ENCODE results near the gene CDH7. TPM values are rescaled to one million over a fixed set of nuclear protein-coding genes. Genes with fewer than 3 reads are reported as not detected.

CDH7 gene
- total RNA-seq, 1 donor = not detected

DNA sequence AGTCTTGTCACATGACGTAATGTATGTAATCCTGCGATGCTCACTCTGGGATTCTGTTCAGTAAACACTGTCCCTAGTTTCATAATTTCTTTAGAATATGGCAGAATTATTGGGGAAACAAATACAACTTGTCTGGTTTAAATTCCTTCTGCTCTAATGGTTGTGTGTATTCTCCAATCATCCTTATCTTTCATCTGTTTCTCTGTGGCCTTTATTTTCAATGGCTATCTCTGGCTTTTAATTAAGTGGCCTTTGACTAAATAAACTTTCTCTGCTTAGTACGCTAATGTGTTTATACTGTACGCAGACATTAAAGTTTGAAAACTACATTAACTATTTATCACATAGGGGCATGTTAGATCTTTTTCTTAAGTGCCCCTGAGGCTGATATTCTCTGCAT lies 40.9 kb downstream of the CDH7 start:
- TF ChIP-seq, protein P1, sequence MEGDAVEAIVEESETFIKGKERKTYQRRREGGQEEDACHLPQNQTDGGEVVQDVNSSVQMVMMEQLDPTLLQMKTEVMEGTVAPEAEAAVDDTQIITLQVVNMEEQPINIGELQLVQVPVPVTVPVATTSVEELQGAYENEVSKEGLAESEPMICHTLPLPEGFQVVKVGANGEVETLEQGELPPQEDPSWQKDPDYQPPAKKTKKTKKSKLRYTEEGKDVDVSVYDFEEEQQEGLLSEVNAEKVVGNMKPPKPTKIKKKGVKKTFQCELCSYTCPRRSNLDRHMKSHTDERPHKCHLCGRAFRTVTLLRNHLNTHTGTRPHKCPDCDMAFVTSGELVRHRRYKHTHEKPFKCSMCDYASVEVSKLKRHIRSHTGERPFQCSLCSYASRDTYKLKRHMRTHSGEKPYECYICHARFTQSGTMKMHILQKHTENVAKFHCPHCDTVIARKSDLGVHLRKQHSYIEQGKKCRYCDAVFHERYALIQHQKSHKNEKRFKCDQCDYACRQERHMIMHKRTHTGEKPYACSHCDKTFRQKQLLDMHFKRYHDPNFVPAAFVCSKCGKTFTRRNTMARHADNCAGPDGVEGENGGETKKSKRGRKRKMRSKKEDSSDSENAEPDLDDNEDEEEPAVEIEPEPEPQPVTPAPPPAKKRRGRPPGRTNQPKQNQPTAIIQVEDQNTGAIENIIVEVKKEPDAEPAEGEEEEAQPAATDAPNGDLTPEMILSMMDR (IDR thresholded peaks at IDR 0.05; ENCODE audit: insufficient read depth, low read depth, low read length) = no peak
- DNase-seq (ENCODE audit: low read depth) = no peak

DNA sequence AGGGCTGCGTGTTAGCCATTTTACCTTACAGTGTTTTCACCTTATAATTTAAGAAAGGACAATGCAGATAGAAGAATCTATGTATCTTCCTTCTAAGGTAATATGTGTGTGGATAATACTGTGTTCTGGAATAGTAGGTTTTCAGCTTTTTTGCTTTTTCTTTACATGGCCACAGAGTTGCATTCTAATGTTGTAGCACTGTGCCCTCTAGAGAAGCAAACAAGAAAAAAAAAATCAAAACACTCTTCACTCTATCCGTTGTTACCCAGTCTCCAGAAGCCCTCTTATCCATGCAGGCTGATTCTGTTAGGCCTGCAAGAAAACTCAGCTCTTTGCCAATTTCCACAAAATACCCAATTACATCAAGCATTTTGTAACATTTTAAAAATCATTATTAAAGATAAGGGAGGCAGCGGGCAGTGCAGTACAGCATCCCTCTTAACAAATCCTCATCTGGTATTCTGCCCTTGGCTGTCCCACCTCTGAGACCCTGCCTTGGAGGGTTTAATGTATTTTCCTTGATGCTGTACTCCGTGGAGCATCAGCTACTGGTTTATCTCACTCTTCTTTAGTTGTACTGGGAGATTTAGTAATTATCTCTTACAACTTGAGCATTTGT lies 41.8 kb downstream of the CDH7 start:
- TF ChIP-seq, protein P1 (IDR thresholded peaks at IDR 0.05; ENCODE audit: insufficient read depth, low read depth, low read length) = no peak
- DNase-seq (ENCODE audit: low read depth) = no peak
- H3K4me3 ChIP-seq (ENCODE audit: low read depth, low read length) = no peak overlapping the region

More for the DNA sequence above, 40.9 kb downstream of the CDH7 start:
- H3K4me3 ChIP-seq (ENCODE audit: low read depth, low read length) = no peak overlapping the region

DNA sequence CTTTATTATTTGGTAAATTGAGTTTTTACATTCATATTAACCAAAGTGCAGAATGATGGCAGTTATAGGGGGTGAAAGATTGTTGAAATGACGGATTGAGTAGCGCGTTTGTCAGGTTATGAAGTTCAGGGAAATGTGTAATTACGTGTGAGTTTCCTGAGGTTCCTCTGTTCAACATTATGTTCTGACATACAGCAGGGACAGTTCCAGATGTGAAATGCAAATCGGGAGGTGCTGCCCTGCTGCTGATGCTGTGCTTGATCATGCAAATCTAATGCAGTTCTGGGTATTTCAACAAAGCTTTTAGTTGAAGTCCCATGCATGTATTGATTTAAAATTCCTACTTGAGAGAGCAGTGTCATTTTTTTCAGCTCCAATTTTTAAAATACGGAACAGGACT lies 57.9 kb downstream of the CDH7 start:
- TF ChIP-seq, protein P1 (IDR thresholded peaks at IDR 0.05; ENCODE audit: insufficient read depth, low read depth, low read length) = no peak
- no peak for DNase-seq (ENCODE audit: low read depth)

DNA sequence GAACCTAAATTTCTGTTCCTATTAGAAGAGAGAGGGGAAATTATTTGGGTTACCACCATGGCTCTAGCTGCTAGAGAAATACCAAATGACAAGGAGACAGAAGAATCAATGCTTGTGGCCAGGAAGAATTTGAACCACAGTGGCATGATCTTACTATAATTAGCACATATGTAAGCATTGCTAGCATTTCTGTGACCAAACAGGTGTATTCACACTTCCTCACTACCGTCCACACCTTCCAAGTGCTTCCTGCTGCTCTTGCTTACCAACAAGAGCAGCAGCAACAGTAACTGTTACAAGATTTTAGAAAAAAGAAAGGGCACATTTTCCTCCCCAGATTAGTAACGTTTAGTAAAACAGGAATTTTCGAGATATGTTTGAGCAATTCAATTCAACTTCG lies 60.5 kb downstream of the CDH7 start:
- no peak for DNase-seq (ENCODE audit: low read depth)
- TF ChIP-seq, protein P1 (IDR thresholded peaks at IDR 0.05; ENCODE audit: insufficient read depth, low read depth, low read length) = no peak
- H3K4me3 ChIP-seq (ENCODE audit: low read depth, low read length) = no peak overlapping the region

More for the DNA sequence above, 57.9 kb downstream of the CDH7 start:
- H3K4me3 ChIP-seq (ENCODE audit: low read depth, low read length) = no peak overlapping the region

DNA sequence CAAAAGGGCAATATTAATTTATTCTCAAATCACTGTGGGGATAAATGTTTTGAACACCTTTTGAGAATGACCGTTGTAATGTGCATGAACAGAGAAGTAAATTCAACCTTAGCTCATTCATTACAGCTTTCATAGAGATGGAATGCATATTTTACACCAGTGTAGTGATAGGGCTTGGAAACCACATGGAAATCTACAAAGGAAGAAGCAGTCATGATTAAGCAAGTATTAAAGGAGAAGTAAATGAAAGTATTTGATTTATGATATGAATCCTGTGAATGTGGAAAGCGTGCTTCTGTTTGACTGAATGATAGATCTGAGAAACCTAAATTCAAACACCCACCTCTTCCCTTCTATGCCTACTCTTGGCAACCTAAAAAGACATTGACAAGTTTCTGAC lies 64.7 kb downstream of the CDH7 start:
- no peak for DNase-seq (ENCODE audit: low read depth)
- TF ChIP-seq, protein P1 (IDR thresholded peaks at IDR 0.05; ENCODE audit: insufficient read depth, low read depth, low read length) = no peak
- H3K4me3 ChIP-seq (ENCODE audit: low read depth, low read length) = no peak overlapping the region

DNA sequence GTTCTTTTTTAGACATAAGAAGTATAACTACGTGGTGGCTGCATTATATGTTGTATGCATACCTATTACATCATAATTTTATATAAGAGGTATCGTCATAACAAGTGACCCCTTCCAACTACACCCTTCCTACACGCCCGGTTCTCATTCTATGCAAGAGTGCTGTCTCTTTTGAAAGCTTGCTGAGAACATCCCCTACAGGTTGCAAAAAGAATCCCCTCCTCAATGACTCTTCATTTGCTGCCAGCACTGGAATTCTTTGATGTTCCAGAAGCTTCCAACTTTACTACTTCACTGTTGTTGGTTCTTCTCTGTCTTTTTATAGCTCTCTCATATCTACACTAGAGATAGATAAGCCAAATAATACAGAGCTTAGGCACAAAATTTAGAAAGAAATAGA lies 66.4 kb downstream of the CDH7 start:
- DNase-seq (ENCODE audit: low read depth) = no peak
- no peak overlapping the region for H3K4me3 ChIP-seq (ENCODE audit: low read depth, low read length)
- TF ChIP-seq, protein P1 (IDR thresholded peaks at IDR 0.05; ENCODE audit: insufficient read depth, low read depth, low read length) = no peak

DNA sequence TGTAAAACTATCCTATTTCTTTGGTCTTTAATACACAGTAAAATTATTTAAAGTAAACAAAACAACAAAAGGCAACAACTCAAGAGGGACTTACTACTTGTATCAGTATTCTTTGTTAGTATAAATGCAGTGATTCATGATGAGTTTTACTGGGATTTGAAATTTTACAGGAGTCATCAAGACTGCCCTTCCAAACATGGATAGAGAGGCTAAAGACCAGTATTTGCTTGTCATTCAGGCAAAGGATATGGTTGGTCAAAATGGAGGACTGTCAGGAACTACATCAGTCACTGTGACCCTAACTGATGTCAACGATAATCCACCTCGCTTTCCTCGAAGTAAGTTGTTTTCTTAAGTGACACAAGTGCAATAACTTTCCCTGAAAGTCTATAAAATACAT lies 71.1 kb downstream of the CDH7 start:
- TF ChIP-seq, protein P1 (IDR thresholded peaks at IDR 0.05; ENCODE audit: insufficient read depth, low read depth, low read length) = no peak
- no peak overlapping the region for H3K4me3 ChIP-seq (ENCODE audit: low read depth, low read length)
- DNase-seq (ENCODE audit: low read depth) = no peak
